Neural cell (in vitro differentiated cells): ENCODE results near the gene LAMC2. TPM values are rescaled to one million over a fixed set of nuclear protein-coding genes. Genes with fewer than 3 reads are reported as not detected.

Source experiments
- H2AFZ ChIP-seq: fragments of 200-600, 300-800 bp; sonication (generic), shearing (Covaris generic); 2 replicates; pipeline ENCODE4 v1.6.0; 2014; ENCODE audit warnings: low read depth, mild to moderate bottlenecking, antibody characterized with exemption, low read length, moderate library complexity
- H3F3A ChIP-seq: fragments of 200-600 bp; shearing (Covaris generic); 2 replicates; pipeline ENCODE4 v1.6.1; 2016; ENCODE audit warnings: mild to moderate bottlenecking, moderate library complexity, mixed read lengths, antibody characterized with exemption, low read length; ENCODE audit not compliant: insufficient read depth, poor library complexity, severe bottlenecking
- H3K27ac ChIP-seq: fragments of 200-600, 300-800 bp; sonication (generic), shearing (Covaris generic); 2 replicates; pipeline ENCODE4 v1.5.1; 2014; ENCODE audit warnings: mild to moderate bottlenecking, low read length, moderate library complexity
- H3K27me3 ChIP-seq: fragments of 300-800, 200-600 bp; sonication (generic), shearing (Covaris generic); 2 replicates; pipeline ENCODE4 v1.6.0; 2014; ENCODE audit warnings: mild to moderate bottlenecking, low read depth, low read length, moderate library complexity; ENCODE audit not compliant: insufficient read depth
- H3K36me3 ChIP-seq: fragments of 300-800, 200-600 bp; sonication (generic), shearing (Covaris generic); 2 replicates; pipeline ENCODE4 v1.5.1; 2014; ENCODE audit warnings: mild to moderate bottlenecking, antibody characterized with exemption, low read length, moderate library complexity; ENCODE audit not compliant: insufficient read depth
- H3K4me2 ChIP-seq: fragments of 300-800, 200-600 bp; sonication (generic), shearing (Covaris generic); 2 replicates; pipeline ENCODE4 v1.6.0; 2014; ENCODE audit warnings: mild to moderate bottlenecking, low read length
- H3K4me3 ChIP-seq: fragments of 300-800, 200-600 bp; sonication (generic), shearing (Covaris generic); 2 replicates; pipeline ENCODE4 v1.5.1; 2014; ENCODE audit warnings: mild to moderate bottlenecking, low read length, moderate library complexity
- H3K79me2 ChIP-seq: fragments of 200-600 bp; shearing (Covaris generic); replicated peaks from 2 replicates; pipeline ENCODE4 v1.6.0; 2014; ENCODE audit warnings: mild to moderate bottlenecking, low read length, moderate library complexity; ENCODE audit not compliant: insufficient read depth
- H3K9ac ChIP-seq: fragments of 300-800, 200-600 bp; sonication (generic), shearing (Covaris generic); 2 replicates; pipeline ENCODE4 v1.6.1; 2016; ENCODE audit warnings: mild to moderate bottlenecking, low read length, mixed read lengths
- H3K9me2 ChIP-seq: fragments of 200-600 bp; shearing (Covaris generic); 2 replicates; pipeline ENCODE4 v1.6.1; 2016; ENCODE audit warnings: mild to moderate bottlenecking, low read length, mixed read lengths; ENCODE audit not compliant: insufficient read depth
- H3K9me3 ChIP-seq: fragments of 200-600, 300-800 bp; sonication (generic), shearing (Covaris generic); 2 replicates; pipeline ENCODE4 v1.6.1; 2016; ENCODE audit warnings: mild to moderate bottlenecking, mixed run types, low read length, moderate library complexity, mixed read lengths
- H4K20me1 ChIP-seq: fragments of 200-600 bp; shearing (Covaris generic); 2 replicates; pipeline ENCODE4 v1.6.1; 2016; ENCODE audit warnings: mild to moderate bottlenecking, mixed run types; ENCODE audit not compliant: insufficient read depth
- EP300 ChIP-seq: fragments of 450-650 bp; conservative IDR thresholded peaks from 2 replicates; pipeline ENCODE4 v1.6.1; 2014; ENCODE audit warnings: antibody characterized with exemption, mild to moderate bottlenecking, moderate library complexity; ENCODE audit not compliant: poor library complexity, severe bottlenecking
- EZH2 ChIP-seq: fragments of 200-600, 300-800 bp; shearing (Covaris generic), sonication (generic); IDR thresholded peaks from 2 replicates; pipeline ENCODE4 v1.6.1; 2014; ENCODE audit warnings: antibody characterized with exemption, low read length, borderline replicate concordance, mild to moderate bottlenecking; ENCODE audit not compliant: insufficient read depth, poor library complexity, severe bottlenecking
- MXI1 ChIP-seq: fragments of 450-650 bp; conservative IDR thresholded peaks from 2 replicates; pipeline ENCODE4 v1.6.1; 2014; ENCODE audit warnings: antibody characterized with exemption, mild to moderate bottlenecking; ENCODE audit not compliant: poor library complexity, severe bottlenecking
- POLR2AphosphoS5 ChIP-seq: IDR thresholded peaks from 2 replicates; pipeline ENCODE4 v1.6.1; 2012
- RAD21 ChIP-seq: fragments of 450-650 bp; conservative IDR thresholded peaks from 2 replicates; pipeline ENCODE4 v1.6.1; 2014; ENCODE audit warnings: antibody characterized with exemption, mild to moderate bottlenecking, moderate library complexity
- SMC3 ChIP-seq: fragments of 450-650 bp; conservative IDR thresholded peaks from 2 replicates; pipeline ENCODE4 v1.6.1; 2014; ENCODE audit warnings: antibody characterized with exemption, mild to moderate bottlenecking, moderate library complexity; ENCODE audit not compliant: poor library complexity
- TAF1 ChIP-seq: IDR thresholded peaks from 2 replicates; pipeline ENCODE4 v1.6.1; 2012; ENCODE audit warnings: low read depth
- polyA plus RNA-seq: library from polyadenylated mRNA; depleted of rRNA; stranded (reverse); fragments of >200 nt; gene quantifications from 2 replicates; pipeline ENCODE4 v1.2.3, GENCODE V29; 2014
- TF ChIP-seq, protein P1 (sequence below): IDR thresholded peaks from 2 replicates; pipeline ENCODE4 v1.6.1; 2012; ENCODE audit warnings: borderline replicate concordance
- TF ChIP-seq, protein P2 (sequence below): fragments of 450-650 bp; IDR thresholded peaks from 2 replicates; pipeline ENCODE4 v1.5.1; 2014; ENCODE audit warnings: antibody characterized with exemption, mild to moderate bottlenecking, moderate library complexity; ENCODE audit not compliant: poor library complexity, severe bottlenecking

LAMC2 gene
- polyA plus RNA-seq, 1 donor from 2014 or later = 0.67 TPM

GRCh38 chr1:183255073-183255472 is 69.0 kb downstream of the LAMC2 start:
- Histone ChIP-seq H3K27me3 (no peaks in the 10 kb centered on the region), H3K4me3 (no peak overlapping the region), H3K36me3 (peaks cover 43% of the 10 kb centered on the region), H3K9me3 (peaks cover 17% of the 10 kb centered on the region), H3K9ac (no peak overlapping the region), H2AFZ (no peak overlapping the region), H3K79me2 (no peaks in the 10 kb centered on the region), H4K20me1 (no peaks in the 10 kb centered on the region), H3K4me2 (no peak overlapping the region), H3F3A (no peaks in the 10 kb centered on the region), H3K27ac (no peak overlapping the region), H3K9me2 (no peaks in the 10 kb centered on the region)
- TF ChIP-seq, protein P1, sequence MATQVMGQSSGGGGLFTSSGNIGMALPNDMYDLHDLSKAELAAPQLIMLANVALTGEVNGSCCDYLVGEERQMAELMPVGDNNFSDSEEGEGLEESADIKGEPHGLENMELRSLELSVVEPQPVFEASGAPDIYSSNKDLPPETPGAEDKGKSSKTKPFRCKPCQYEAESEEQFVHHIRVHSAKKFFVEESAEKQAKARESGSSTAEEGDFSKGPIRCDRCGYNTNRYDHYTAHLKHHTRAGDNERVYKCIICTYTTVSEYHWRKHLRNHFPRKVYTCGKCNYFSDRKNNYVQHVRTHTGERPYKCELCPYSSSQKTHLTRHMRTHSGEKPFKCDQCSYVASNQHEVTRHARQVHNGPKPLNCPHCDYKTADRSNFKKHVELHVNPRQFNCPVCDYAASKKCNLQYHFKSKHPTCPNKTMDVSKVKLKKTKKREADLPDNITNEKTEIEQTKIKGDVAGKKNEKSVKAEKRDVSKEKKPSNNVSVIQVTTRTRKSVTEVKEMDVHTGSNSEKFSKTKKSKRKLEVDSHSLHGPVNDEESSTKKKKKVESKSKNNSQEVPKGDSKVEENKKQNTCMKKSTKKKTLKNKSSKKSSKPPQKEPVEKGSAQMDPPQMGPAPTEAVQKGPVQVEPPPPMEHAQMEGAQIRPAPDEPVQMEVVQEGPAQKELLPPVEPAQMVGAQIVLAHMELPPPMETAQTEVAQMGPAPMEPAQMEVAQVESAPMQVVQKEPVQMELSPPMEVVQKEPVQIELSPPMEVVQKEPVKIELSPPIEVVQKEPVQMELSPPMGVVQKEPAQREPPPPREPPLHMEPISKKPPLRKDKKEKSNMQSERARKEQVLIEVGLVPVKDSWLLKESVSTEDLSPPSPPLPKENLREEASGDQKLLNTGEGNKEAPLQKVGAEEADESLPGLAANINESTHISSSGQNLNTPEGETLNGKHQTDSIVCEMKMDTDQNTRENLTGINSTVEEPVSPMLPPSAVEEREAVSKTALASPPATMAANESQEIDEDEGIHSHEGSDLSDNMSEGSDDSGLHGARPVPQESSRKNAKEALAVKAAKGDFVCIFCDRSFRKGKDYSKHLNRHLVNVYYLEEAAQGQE = no peak
- no peak for TF ChIP-seq RAD21

GRCh38 chr1:183259924-183260323 is 73.9 kb downstream of the LAMC2 start:
- H3K4me3 ChIP-seq = no peak overlapping the region

More at GRCh38 chr1:183259924-183260323, 73.9 kb downstream of the LAMC2 start:
- no peaks in the 10 kb centered on the region for H4K20me1 ChIP-seq
- no peak overlapping the region for H3K4me2 ChIP-seq
- no peak overlapping the region for H3K27ac ChIP-seq
- H2AFZ ChIP-seq = no peak overlapping the region
- no peaks in the 10 kb centered on the region for H3K79me2 ChIP-seq
- no peaks in the 10 kb centered on the region for H3K27me3 ChIP-seq
- no peaks in the 10 kb centered on the region for H3F3A ChIP-seq
- TF ChIP-seq EZH2 (no peak), MXI1 (no peak), RAD21 (no peak), POLR2AphosphoS5 (no peak), TAF1 (no peak), EP300 (no peak), SMC3 (no peak)
- TF ChIP-seq, protein P2, sequence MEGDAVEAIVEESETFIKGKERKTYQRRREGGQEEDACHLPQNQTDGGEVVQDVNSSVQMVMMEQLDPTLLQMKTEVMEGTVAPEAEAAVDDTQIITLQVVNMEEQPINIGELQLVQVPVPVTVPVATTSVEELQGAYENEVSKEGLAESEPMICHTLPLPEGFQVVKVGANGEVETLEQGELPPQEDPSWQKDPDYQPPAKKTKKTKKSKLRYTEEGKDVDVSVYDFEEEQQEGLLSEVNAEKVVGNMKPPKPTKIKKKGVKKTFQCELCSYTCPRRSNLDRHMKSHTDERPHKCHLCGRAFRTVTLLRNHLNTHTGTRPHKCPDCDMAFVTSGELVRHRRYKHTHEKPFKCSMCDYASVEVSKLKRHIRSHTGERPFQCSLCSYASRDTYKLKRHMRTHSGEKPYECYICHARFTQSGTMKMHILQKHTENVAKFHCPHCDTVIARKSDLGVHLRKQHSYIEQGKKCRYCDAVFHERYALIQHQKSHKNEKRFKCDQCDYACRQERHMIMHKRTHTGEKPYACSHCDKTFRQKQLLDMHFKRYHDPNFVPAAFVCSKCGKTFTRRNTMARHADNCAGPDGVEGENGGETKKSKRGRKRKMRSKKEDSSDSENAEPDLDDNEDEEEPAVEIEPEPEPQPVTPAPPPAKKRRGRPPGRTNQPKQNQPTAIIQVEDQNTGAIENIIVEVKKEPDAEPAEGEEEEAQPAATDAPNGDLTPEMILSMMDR = no peak
- TF ChIP-seq, protein P1 = no peak
- peaks cover 17% of the 10 kb centered on the region for H3K36me3 ChIP-seq
- no peaks in the 10 kb centered on the region for H3K9me2 ChIP-seq
- H3K9me3 ChIP-seq = peaks cover 9% of the 10 kb centered on the region
- H3K9ac ChIP-seq = no peak overlapping the region
